ENCODE data around the gene DNAI2.

The DNAI2 gene

GRCh38 chr17:74316220-74316619, 42.2 kb downstream of the DNAI2 start:
- DNase-seq = no peak

GRCh38 chr17:74317071-74317470, 43.0 kb downstream of the DNAI2 start:
- no peak for DNase-seq

- no peak for DNase-seq
Observed at GRCh38 chr17:74318391-74318790, 44.4 kb downstream of the DNAI2 start.

- no peak for DNase-seq
Observed at GRCh38 chr17:74324521-74324920, 50.5 kb downstream of the DNAI2 start.

GRCh38 chr17:74325376-74325742, 51.3 kb downstream of the DNAI2 start:
- no peak for DNase-seq

GRCh38 chr17:74325743-74326379, 51.8 kb downstream of the DNAI2 start, which contains the start of gene KIF19:
Gene KIF19 (plus strand): TSS chr17:74326226. CDS start chr17:74326350, 124 bp downstream.
- no peak for DNase-seq

GRCh38 chr17:74326506-74326905, 52.5 kb downstream of the DNAI2 start:
- no peak for DNase-seq

GRCh38 chr17:74328487-74328886, 54.5 kb downstream of the DNAI2 start:
- DNase-seq = no peak

GRCh38 chr17:74329378-74329777, 55.3 kb downstream of the DNAI2 start:
- DNase-seq = no peak

- no peak for DNase-seq
Observed at GRCh38 chr17:74330446-74330845, 56.4 kb downstream of the DNAI2 start.

GRCh38 chr17:74332017-74332650, 58.1 kb downstream of the DNAI2 start:
- DNase-seq = peak; percentile 17

GRCh38 chr17:74332763-74333283, 58.8 kb downstream of the DNAI2 start:
- DNase-seq = peak; percentile 93

- DNase-seq = no peak
Observed at GRCh38 chr17:74334393-74335039, 60.5 kb downstream of the DNAI2 start.

GRCh38 chr17:74335529-74336062, 61.6 kb downstream of the DNAI2 start:
- DNase-seq = no peak

GRCh38 chr17:74336307-74336706, 62.3 kb downstream of the DNAI2 start:
- no peak for DNase-seq

- DNase-seq = no peak
Observed at GRCh38 chr17:74337834-74338500, 63.9 kb downstream of the DNAI2 start.

- DNase-seq = no peak
Observed at GRCh38 chr17:74339537-74340195, 65.6 kb downstream of the DNAI2 start.

- DNase-seq = no peak
Observed at GRCh38 chr17:74340470-74341023, 66.5 kb downstream of the DNAI2 start.

GRCh38 chr17:74342224-74342623, 68.2 kb downstream of the DNAI2 start:
- DNase-seq = no peak

- no peak for DNase-seq
Observed at GRCh38 chr17:74343121-74343520, 69.1 kb downstream of the DNAI2 start.

- DNase-seq = no peak
Observed at GRCh38 chr17:74343526-74344284, 69.7 kb downstream of the DNAI2 start.

GRCh38 chr17:74344658-74345057, 70.6 kb downstream of the DNAI2 start:
- no peak for DNase-seq

Data from NCI-H1105 treated with DMSO at 0.1 percent for 48 hours (cell line).